WTC11 (cell line): ENCODE measurements around the gene PHKA1. TPM values are rescaled to one million over a fixed set of nuclear protein-coding genes. Genes with fewer than 3 reads are reported as not detected.
"Not testable (repeated sequence)": the region's sequence is repeated elsewhere in the genome, so short reads cannot be mapped to it uniquely, and the experiment has no call there.

Experiments
- ATAC-seq: fragments of 200-7000 bp; cut with Tn5 transposase; 2 replicates; pipeline ENCODE4 v1.10.0; 2021; ENCODE audit warnings: mild to moderate bottlenecking, moderate library complexity
- CTCF ChIA-PET: fragments of 300-600 bp; sonication (Branson Sonifier 250); formaldehyde crosslinking; loops from one replicate; lab custom pipeline; 2021; ENCODE audit warnings: antibody characterized with exemption; lab: Charles Lee
- POLR2A ChIA-PET: fragments of 350-600 bp; sonication (Branson Sonifier 250); formaldehyde crosslinking; loops from one replicate; lab custom pipeline; 2021; ENCODE audit warnings: antibody characterized with exemption; lab: Charles Lee
- DNase-seq: peaks from one replicate; pipeline ENCODE4 v3.0.0; 2021; ENCODE audit warnings: low spot score
- H3K27ac Mint-ChIP-seq: 2 replicates; pipeline ENCODE4 v1.8.0; 2021; ENCODE audit warnings: mixed read lengths
- H3K27me3 Mint-ChIP-seq: 2 replicates; pipeline ENCODE4 v1.8.0; 2021; ENCODE audit warnings: low read depth, mild to moderate bottlenecking, moderate library complexity, mixed read lengths
- H3K36me3 Mint-ChIP-seq: 2 replicates; pipeline ENCODE4 v1.8.0; 2021; ENCODE audit warnings: mixed read lengths
- H3K4me1 Mint-ChIP-seq: 2 replicates; pipeline ENCODE4 v1.8.0; 2022; ENCODE audit warnings: mixed read lengths
- H3K4me3 Mint-ChIP-seq: 2 replicates; pipeline ENCODE4 v1.8.0; 2021; ENCODE audit warnings: mild to moderate bottlenecking, moderate library complexity, mixed read lengths
- H3K9me3 Mint-ChIP-seq: 2 replicates; pipeline ENCODE4 v1.8.0; 2021; ENCODE audit warnings: mixed read lengths
- CBFB ChIP-seq: sonication (generic); formaldehyde crosslinking; IDR thresholded peaks from 2 replicates; pipeline ENCODE4 v1.8.1; 2022; ENCODE audit warnings: mild to moderate bottlenecking, low read depth, missing genetic modification reagents
- CREB1 ChIP-seq: sonication (generic); formaldehyde crosslinking; IDR thresholded peaks from 2 replicates; pipeline ENCODE4 v1.8.0; 2023; ENCODE audit warnings: mild to moderate bottlenecking, missing genetic modification reagents
- ELF4 ChIP-seq: sonication (generic); formaldehyde crosslinking; IDR thresholded peaks from 2 replicates; pipeline ENCODE4 v1.8.1; 2022; ENCODE audit warnings: low read depth, mild to moderate bottlenecking, moderate library complexity, missing genetic modification reagents
- ETV6 ChIP-seq: sonication (generic); formaldehyde crosslinking; IDR thresholded peaks from 2 replicates; pipeline ENCODE4 v1.8.1; 2022; ENCODE audit warnings: mild to moderate bottlenecking, missing genetic modification reagents
- FOXK1 ChIP-seq: sonication (generic); formaldehyde crosslinking; IDR thresholded peaks from 2 replicates; pipeline ENCODE4 v1.8.0; 2022; ENCODE audit warnings: mild to moderate bottlenecking, moderate library complexity, missing genetic modification reagents
- GABPB1 ChIP-seq: sonication (generic); formaldehyde crosslinking; IDR thresholded peaks from 2 replicates; pipeline ENCODE4 v1.8.1; 2023; ENCODE audit warnings: mild to moderate bottlenecking, missing genetic modification reagents
- GRHL2 ChIP-seq: fragments of 250-450 bp; sonication (Bioruptor Pico); IDR thresholded peaks from 2 replicates; pipeline ENCODE4 v1.8.0; 2022; ENCODE audit warnings: mild to moderate bottlenecking, moderate library complexity; ENCODE audit not compliant: insufficient replicate concordance, severe bottlenecking
- NFATC4 ChIP-seq: fragments of 250-450 bp; sonication (Bioruptor Pico); IDR thresholded peaks from 2 replicates; pipeline ENCODE4 v1.9.0; 2021; ENCODE audit warnings: mild to moderate bottlenecking
- NFE2L1 ChIP-seq: sonication (generic); formaldehyde crosslinking; IDR thresholded peaks from 2 replicates; pipeline ENCODE4 v1.8.1; 2023; ENCODE audit warnings: missing genetic modification reagents
- TEAD4 ChIP-seq: sonication (generic); formaldehyde crosslinking; IDR thresholded peaks from 2 replicates; pipeline ENCODE4 v1.8.0; 2022; ENCODE audit warnings: mild to moderate bottlenecking, missing genetic modification reagents
- ZNF317 ChIP-seq: sonication (generic); formaldehyde crosslinking; IDR thresholded peaks from 2 replicates; pipeline ENCODE4 v1.8.1; 2023; ENCODE audit warnings: low read depth, mild to moderate bottlenecking, moderate library complexity, missing genetic modification reagents, borderline replicate concordance
- ZNF416 ChIP-seq: fragments of 250-450 bp; sonication (Bioruptor Pico); IDR thresholded peaks from 2 replicates; pipeline ENCODE4 v1.9.0; 2021; ENCODE audit warnings: mild to moderate bottlenecking, inconsistent platforms
- total RNA-seq: library from RNA; stranded (reverse); gene quantifications from 3 replicates; pipeline ENCODE4 v1.2.3, GENCODE V29; 2021
- TF ChIP-seq, protein P1 (sequence below): sonication (generic); formaldehyde crosslinking; IDR thresholded peaks from 2 replicates; pipeline ENCODE4 v1.8.0; 2022; ENCODE audit warnings: mild to moderate bottlenecking, missing genetic modification reagents
- TF ChIP-seq, protein P2 (sequence below): sonication (generic); formaldehyde crosslinking; IDR thresholded peaks from 2 replicates; pipeline ENCODE4 v1.8.0; 2023; ENCODE audit warnings: missing genetic modification reagents
- TF ChIP-seq, protein P3 (sequence below): sonication (generic); formaldehyde crosslinking; IDR thresholded peaks from 2 replicates; pipeline ENCODE4 v1.8.1; 2023; ENCODE audit warnings: mild to moderate bottlenecking, missing genetic modification reagents
- TF ChIP-seq, protein P4 (sequence below): fragments of 250-450 bp; sonication (Bioruptor Pico); IDR thresholded peaks from 2 replicates; pipeline ENCODE4 v1.8.0; 2021; ENCODE audit warnings: mild to moderate bottlenecking
- TF ChIP-seq, protein P5 (sequence below): sonication (generic); formaldehyde crosslinking; IDR thresholded peaks from 2 replicates; pipeline ENCODE4 v1.8.1; 2023; ENCODE audit warnings: mild to moderate bottlenecking, missing genetic modification reagents, moderate library complexity

Gene PHKA1
- total RNA-seq, 1 experiment from 2014 or later: 9.9 TPM

DNA sequence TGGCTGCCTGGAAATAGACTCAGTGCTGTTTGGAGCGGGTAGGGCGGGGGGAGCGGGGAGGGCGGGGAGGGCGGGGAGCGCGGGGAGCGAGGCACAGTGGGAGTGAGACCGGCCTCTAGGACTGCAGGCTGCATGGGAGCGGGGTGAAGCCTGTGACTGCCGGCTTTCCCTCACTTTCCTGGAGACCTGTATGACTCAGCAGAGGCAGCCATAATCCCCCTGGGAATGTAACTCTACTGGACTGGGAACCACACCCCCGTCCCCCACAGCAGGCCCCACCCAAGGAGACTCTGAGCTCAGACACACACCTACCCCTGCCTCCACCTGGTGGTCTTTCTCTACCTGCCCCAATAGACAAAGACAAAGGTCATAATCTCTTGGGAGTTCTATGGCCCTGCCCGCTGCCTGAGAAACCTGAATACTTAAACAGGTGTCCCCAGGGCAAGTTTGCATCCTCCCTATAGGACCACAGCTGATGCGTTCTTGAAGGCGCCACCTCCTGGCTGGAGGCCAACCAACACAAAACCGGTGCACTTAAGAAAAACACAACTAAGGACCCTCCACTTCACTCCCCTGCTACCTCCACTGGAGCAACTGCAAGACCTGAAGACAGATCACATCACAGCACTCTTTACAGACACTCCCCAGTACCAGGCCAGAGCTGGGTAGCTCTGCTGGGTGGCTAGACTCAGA, 159.5 kb downstream of the PHKA1 start:
- DNase-seq (peak; percentile 69), ATAC-seq (peak; percentile 90)
- Mint-ChIP-seq H3K36me3 (peaks cover 12% of the 10 kb centered on the region), H3K27me3 (no peaks in the 10 kb centered on the region), H3K4me1 (peaks cover 8% of the 10 kb centered on the region), H3K27ac (peak overlapping the region; percentile 95), H3K9me3 (no peaks in the 10 kb centered on the region), H3K4me3 (peak overlapping the region; percentile 68)
- TF ChIP-seq, protein P1, sequence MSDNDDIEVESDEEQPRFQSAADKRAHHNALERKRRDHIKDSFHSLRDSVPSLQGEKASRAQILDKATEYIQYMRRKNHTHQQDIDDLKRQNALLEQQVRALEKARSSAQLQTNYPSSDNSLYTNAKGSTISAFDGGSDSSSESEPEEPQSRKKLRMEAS: no peak
- peak; percentile 89; the same call in 1 of the 2 replicates for TF ChIP-seq NFE2L1
- TF ChIP-seq, protein P2, sequence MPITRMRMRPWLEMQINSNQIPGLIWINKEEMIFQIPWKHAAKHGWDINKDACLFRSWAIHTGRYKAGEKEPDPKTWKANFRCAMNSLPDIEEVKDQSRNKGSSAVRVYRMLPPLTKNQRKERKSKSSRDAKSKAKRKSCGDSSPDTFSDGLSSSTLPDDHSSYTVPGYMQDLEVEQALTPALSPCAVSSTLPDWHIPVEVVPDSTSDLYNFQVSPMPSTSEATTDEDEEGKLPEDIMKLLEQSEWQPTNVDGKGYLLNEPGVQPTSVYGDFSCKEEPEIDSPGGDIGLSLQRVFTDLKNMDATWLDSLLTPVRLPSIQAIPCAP: no peak
- POLR2A ChIA-PET: interaction anchor here (0.9 kb wide), 1 partner anchor 278 kb away, joined by 3 read pairs; the partner anchor contains the start of gene RPS4X
- CTCF ChIA-PET: interaction anchor here (0.6 to 2.8 kb wide), 7 partner anchors 9 to 423 kb away, joined by 3 to 15 read pairs (median 3); partner anchors contain the start of gene RTL5

DNA sequence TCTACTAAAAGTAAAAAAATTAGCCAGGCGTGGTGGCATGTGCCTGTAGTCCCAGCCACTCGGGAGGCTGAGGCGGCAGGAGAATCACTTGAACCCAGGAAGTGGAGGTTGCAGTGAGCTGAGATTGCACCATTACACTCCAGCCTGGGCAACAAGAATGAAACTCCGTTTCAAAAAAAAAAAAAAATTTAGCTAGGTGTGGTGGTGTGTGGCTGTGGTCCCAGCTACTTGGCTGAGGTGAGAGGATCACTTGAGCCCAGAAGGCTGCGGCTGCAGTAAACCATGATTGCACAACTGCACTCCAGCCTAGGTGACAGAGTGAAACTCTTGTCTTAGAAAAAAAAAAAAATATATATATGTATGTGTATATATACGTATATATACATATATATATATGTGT, 161.7 kb downstream of the PHKA1 start:
- DNase-seq, H3K4me1 Mint-ChIP-seq, H3K4me3 Mint-ChIP-seq, H3K9me3 Mint-ChIP-seq, H3K27ac Mint-ChIP-seq, CTCF ChIA-PET, POLR2A ChIA-PET, H3K36me3 Mint-ChIP-seq, H3K27me3 Mint-ChIP-seq, ATAC-seq: not testable (repeated sequence)

DNA sequence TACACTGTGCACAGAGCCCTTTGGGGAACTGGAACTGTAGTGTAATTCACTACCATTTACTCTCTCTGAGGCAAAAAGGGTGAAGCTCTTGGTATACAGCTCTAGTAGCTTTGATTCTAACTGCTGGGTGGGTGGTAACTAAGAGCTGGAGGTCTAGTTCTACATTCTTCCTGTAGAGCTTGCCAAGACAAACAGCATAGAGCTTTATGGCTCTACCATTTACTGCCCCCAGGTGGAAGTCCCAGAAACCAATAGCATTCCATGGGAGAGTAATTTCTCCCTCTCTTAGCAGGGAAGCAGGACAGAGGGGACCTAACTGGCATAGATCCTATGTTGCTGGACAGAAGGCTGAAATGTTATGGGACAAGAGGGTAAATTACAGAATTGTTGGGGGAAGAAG, 168.1 kb downstream of the PHKA1 start:
- POLR2A ChIA-PET: no interaction called here
- CTCF ChIA-PET: interaction anchor here (0.6 to 1.5 kb wide), 5 partner anchors 10 to 253 kb away, joined by 4 to 19 read pairs (median 5); no protein-coding TSS in a partner anchor

DNA sequence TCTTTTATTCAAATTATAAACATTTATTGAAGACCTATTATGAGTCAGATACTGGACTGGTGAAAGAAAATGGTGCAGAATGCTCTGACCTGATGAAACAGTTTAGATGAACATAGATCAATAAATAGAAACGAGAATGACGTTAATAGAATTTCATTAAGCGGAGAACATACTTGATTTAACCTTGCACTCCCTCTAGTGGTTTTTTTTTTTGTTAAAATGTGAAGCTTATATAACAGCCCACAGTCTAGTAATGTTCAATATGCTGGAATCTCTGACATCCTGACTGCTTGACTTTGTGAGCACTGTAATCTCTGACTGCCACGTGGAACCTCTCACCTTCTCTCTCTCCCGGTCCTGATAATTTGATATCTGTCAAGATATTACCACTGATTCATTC, 173.8 kb downstream of the PHKA1 start:
- ChIA-PET POLR2A (interaction anchor here (0.6 kb wide), 1 partner anchor 211 kb away, joined by 3 read pairs; no protein-coding TSS in a partner anchor), CTCF (interaction anchor here (0.7 to 2.3 kb wide), 11 partner anchors 8 to 295 kb away, joined by 3 to 28 read pairs (median 3); partner anchors contain the start of gene RPS4X)
- no peak overlapping the region for H3K27ac Mint-ChIP-seq
- ATAC-seq: no peak
- no peaks in the 10 kb centered on the region for H3K27me3 Mint-ChIP-seq
- no peaks in the 10 kb centered on the region; the same call in 1 of the 2 replicates for H3K36me3 Mint-ChIP-seq
- H3K4me3 Mint-ChIP-seq: no peak overlapping the region
- no peak for TF ChIP-seq CBFB (CRISPR knock-in tag)
- no peak for TF ChIP-seq FOXK1 (CRISPR knock-in tag)
- TF ChIP-seq GRHL2 (CRISPR knock-in tag): no peak
- DNase-seq: no peak
- no peaks in the 10 kb centered on the region for H3K9me3 Mint-ChIP-seq
- H3K4me1 Mint-ChIP-seq: no peaks in the 10 kb centered on the region

More for the DNA sequence above, 168.1 kb downstream of the PHKA1 start:
- H3K27ac Mint-ChIP-seq: no peak overlapping the region
- H3K9me3 Mint-ChIP-seq: no peaks in the 10 kb centered on the region
- no peaks in the 10 kb centered on the region for H3K4me1 Mint-ChIP-seq
- no peak for DNase-seq
- TF ChIP-seq, protein P3, sequence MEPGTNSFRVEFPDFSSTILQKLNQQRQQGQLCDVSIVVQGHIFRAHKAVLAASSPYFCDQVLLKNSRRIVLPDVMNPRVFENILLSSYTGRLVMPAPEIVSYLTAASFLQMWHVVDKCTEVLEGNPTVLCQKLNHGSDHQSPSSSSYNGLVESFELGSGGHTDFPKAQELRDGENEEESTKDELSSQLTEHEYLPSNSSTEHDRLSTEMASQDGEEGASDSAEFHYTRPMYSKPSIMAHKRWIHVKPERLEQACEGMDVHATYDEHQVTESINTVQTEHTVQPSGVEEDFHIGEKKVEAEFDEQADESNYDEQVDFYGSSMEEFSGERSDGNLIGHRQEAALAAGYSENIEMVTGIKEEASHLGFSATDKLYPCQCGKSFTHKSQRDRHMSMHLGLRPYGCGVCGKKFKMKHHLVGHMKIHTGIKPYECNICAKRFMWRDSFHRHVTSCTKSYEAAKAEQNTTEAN (CRISPR knock-in tag): no peak
- TF ChIP-seq GABPB1 (CRISPR knock-in tag) (no peak), NFATC4 (CRISPR knock-in tag) (no peak), ZNF416 (CRISPR knock-in tag) (no peak), ELF4 (CRISPR knock-in tag) (no peak)
- H3K27me3 Mint-ChIP-seq: no peaks in the 10 kb centered on the region
- ATAC-seq: peak; percentile 69
- H3K36me3 Mint-ChIP-seq: no peaks in the 10 kb centered on the region; the same call in 1 of the 2 replicates
- H3K4me3 Mint-ChIP-seq: no peak overlapping the region

DNA sequence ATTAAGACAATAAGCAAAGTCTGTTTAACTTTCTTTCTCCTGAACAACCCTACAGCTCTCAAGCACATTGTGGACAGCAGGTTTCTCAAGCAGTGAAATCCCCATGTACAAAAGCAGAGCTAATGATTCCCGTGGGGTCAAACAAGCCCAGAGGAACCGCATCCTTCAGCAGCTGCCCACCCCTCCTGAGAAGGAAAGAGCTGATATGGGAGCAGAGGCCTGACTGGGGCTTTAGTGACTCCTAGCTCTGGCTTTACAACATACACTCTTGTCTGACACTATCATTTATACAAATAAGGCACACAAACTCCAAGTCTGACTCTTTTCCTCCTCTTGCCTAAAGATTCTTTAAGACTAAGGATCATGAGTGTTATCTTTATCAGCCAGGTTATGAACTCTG, 174.3 kb downstream of the PHKA1 start:
- ChIA-PET CTCF (interaction anchor here (0.8 to 2.3 kb wide), 8 partner anchors 9 to 295 kb away, joined by 3 to 28 read pairs (median 4); partner anchors contain the start of gene RPS4X), POLR2A (no interaction called here)
- Mint-ChIP-seq H3K9me3 (no peaks in the 10 kb centered on the region), H3K4me1 (no peaks in the 10 kb centered on the region), H3K27ac (no peak overlapping the region), H3K4me3 (no peak overlapping the region), H3K36me3 (no peaks in the 10 kb centered on the region; the same call in 1 of the 2 replicates), H3K27me3 (no peaks in the 10 kb centered on the region)
- ATAC-seq (no peak), DNase-seq (no peak)
- TF ChIP-seq, protein P4, sequence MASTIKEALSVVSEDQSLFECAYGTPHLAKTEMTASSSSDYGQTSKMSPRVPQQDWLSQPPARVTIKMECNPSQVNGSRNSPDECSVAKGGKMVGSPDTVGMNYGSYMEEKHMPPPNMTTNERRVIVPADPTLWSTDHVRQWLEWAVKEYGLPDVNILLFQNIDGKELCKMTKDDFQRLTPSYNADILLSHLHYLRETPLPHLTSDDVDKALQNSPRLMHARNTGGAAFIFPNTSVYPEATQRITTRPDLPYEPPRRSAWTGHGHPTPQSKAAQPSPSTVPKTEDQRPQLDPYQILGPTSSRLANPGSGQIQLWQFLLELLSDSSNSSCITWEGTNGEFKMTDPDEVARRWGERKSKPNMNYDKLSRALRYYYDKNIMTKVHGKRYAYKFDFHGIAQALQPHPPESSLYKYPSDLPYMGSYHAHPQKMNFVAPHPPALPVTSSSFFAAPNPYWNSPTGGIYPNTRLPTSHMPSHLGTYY (CRISPR knock-in tag): no peak
- TF ChIP-seq TEAD4 (CRISPR knock-in tag) (no peak), NFE2L1 (no peak), FOXK1 (CRISPR knock-in tag) (no peak), ZNF317 (no peak), ETV6 (no peak), CREB1 (CRISPR knock-in tag) (no peak)
- TF ChIP-seq, protein P5, sequence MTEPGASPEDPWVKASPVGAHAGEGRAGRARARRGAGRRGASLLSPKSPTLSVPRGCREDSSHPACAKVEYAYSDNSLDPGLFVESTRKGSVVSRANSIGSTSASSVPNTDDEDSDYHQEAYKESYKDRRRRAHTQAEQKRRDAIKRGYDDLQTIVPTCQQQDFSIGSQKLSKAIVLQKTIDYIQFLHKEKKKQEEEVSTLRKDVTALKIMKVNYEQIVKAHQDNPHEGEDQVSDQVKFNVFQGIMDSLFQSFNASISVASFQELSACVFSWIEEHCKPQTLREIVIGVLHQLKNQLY (CRISPR knock-in tag): no peak
